Spinal cord (tissue), 10 donors: Measurements from ENCODE around the gene SOX5. TPM values are rescaled to one million over a fixed set of nuclear protein-coding genes. Genes with fewer than 3 reads are reported as not detected.

ENCODE experiments used
- DNase-seq, 6 donors: peaks; one replicate each; pipeline versions ENCODE4 v3.0.0 to v3.0.0-alpha.2; 2013 to 2015; ENCODE audit warnings: low spot score in 6 of 6, low read depth in 4 of 6
- H3K27ac ChIP-seq: one replicate; pipeline ENCODE4 v1.5.1; 2013; ENCODE audit warnings: low read depth, low read length, control low read depth
- H3K27me3 ChIP-seq: one replicate; pipeline ENCODE4 v1.6.1; 2013; ENCODE audit warnings: low read length; ENCODE audit not compliant: control insufficient read depth, insufficient read depth
- H3K36me3 ChIP-seq: one replicate; pipeline ENCODE4 v1.6.1; 2013; ENCODE audit warnings: low read length; ENCODE audit not compliant: control insufficient read depth, insufficient read depth
- H3K4me1 ChIP-seq: one replicate; pipeline ENCODE4 v1.6.1; 2013; ENCODE audit warnings: low read length; ENCODE audit not compliant: control insufficient read depth, insufficient read depth
- H3K4me3 ChIP-seq: one replicate; pipeline ENCODE4 v1.5.1; 2013; ENCODE audit warnings: low read depth, low read length, control low read depth
- H3K9me3 ChIP-seq: one replicate; pipeline ENCODE4 v1.6.1; 2013; ENCODE audit warnings: low read length; ENCODE audit not compliant: control insufficient read depth, insufficient read depth
- WGBS: methylation state at CpG from one replicate; pipeline ENCODE4 v1.1.5; 2013; ENCODE audit warnings: missing lambda C conversion rate; ENCODE audit not compliant: insufficient coverage; 5-methylcytosine and 5-hydroxymethylcytosine counted together
- polyA plus RNA-seq, 2 donors: library from polyadenylated mRNA; unstranded; fragments of 120-200 nt; gene quantifications; one replicate each; pipeline ENCODE4 v1.2.1, GENCODE V29; 2013; ENCODE audit not compliant: insufficient read length in 2 of 2
- total RNA-seq, 2 donors: library from RNA; depleted of rRNA in 1 of 2; stranded (reverse); fragments of 120-200 nt in 1 of 2; fragments of >200 nt in 1 of 2; gene quantifications; one replicate each; pipeline versions ENCODE4 v1.2.3 to v1.2.4, GENCODE V29; 2013 to 2014
- donor health status: healthy.

Gene SOX5
- total and polyA plus RNA-seq, 4 donors, result 20.3 to 48.8 (median 41.8) TPM

DNA sequence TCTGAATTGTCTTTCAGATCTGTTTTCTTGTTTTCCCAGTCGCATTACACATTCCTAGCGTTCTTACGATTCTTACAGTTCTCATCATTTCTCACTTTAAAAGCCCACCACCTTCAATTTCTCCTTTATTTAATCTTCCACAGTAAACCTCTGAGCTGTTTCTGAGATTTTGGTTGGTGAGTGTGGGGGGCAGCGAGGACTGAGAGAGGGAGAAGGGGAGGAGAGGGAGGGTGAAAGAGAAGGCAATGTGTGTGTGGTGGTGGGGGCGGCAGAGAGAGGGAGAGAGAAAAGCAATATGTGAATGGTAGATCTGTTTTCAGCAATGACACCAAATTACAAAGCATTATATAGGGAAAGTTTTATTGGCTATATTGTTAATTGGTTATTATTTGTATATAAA is 282.6 kb downstream of the SOX5 start:
- no peak overlapping the region for H3K4me3 ChIP-seq
- H3K4me1 ChIP-seq, result no peaks in the 10 kb centered on the region
- H3K36me3 ChIP-seq, result no peaks in the 10 kb centered on the region
- 80% methylated on average over 1 of the region's 5 CpGs for WGBS
- H3K9me3 ChIP-seq, result no peaks in the 10 kb centered on the region
- DNase-seq, result no peak
- H3K27ac ChIP-seq, result no peak overlapping the region
- H3K27me3 ChIP-seq, result no peaks in the 10 kb centered on the region

DNA sequence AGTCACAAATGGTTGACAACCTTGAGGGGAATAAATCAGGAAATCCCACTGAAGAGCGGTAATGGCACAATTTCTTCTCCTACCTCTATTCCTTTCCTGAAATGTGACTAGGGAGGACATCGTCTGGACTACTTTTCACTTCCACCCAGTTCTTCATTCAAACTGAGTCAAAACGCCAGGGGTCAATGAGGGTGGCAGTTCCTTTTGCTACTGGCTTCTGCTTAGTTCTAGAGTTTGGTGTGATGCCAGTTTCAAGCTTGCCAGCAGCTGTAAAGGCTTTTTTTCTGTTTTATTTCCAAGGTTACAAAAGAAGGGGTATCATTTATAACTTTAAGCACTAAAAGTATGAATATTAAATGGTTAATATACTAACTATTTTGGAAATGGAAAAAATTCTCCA is 286.5 kb downstream of the SOX5 start:
- 40% methylated on average over 1 of the region's 3 CpGs for WGBS
- Histone ChIP-seq H3K27me3 (no peaks in the 10 kb centered on the region), H3K27ac (no peak overlapping the region), H3K9me3 (no peaks in the 10 kb centered on the region), H3K4me1 (no peaks in the 10 kb centered on the region), H3K36me3 (no peaks in the 10 kb centered on the region), H3K4me3 (no peak overlapping the region)
- DNase-seq, result peak in 4 of 6 donors; percentile 15 to 60 (median 41)

DNA sequence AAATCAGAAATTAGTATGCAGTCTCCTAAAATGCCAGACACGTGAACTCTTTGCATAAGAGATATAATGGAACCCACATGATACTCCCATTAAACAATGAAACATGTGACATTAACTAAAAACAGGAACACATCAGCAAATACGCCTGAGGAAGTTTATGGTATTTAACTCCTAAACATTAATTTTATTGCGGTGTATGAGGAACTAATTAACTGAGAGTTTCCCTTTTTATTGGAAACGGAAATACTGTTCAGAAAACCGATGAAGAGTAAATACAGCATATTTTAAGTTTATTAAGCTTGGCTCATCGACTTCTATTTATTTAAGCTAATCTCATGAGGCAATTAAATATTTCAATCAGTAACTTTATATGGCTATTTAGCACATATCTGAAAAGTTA is 290.3 kb downstream of the SOX5 start:
- no peak overlapping the region for H3K27ac ChIP-seq
- no CpG with 5 or more reads among the region's 6 CpGs for WGBS
- DNase-seq, result peak in 1 of 6 donors; percentile 38
- H3K4me3 ChIP-seq, result no peak overlapping the region
- no peaks in the 10 kb centered on the region for H3K4me1 ChIP-seq
- H3K9me3 ChIP-seq, result no peaks in the 10 kb centered on the region
- no peaks in the 10 kb centered on the region for H3K27me3 ChIP-seq
- H3K36me3 ChIP-seq, result no peaks in the 10 kb centered on the region

DNA sequence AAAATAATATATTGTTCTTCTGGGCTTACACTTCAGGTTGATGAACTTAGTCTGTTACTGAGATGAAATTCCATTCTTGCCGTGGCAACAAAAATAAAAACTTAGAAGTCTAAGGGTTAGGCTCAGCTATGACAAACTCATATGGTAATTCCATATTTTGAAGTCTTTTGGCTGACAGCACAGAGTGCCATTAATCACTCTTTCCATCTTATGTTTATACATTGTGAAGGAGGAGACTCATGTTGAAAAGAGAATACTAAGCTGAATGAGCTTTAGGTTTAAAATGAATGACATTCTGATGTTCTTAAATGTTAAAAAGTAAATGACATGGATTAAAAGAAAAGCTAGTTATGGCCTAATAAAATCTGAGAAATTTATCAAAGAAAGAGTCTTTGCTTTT is 291.9 kb downstream of the SOX5 start:
- no peak overlapping the region for H3K4me3 ChIP-seq
- no peaks in the 10 kb centered on the region for H3K9me3 ChIP-seq
- no CpG with 5 or more reads among the region's 1 CpG for WGBS
- no peak overlapping the region for H3K27ac ChIP-seq
- DNase-seq, result no peak
- no peaks in the 10 kb centered on the region for H3K4me1 ChIP-seq
- H3K27me3 ChIP-seq, result no peaks in the 10 kb centered on the region
- H3K36me3 ChIP-seq, result no peaks in the 10 kb centered on the region

DNA sequence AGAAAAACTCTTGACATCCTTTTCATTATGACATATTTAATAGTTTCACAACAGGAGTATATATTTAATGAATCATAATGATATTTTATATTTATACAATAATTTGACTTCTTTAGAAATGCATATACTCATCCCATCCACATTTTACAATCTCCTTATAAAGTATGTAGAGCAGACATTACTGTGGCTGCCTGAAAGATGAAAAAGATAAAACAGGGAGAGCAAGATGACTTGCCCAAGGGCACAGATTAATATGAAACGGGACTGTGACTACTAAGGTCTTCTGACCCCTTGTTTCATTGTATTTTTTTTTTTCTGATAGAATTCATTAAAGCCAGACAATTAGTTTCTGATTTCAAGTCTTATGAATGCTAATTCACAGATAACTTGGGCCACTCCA is 293.6 kb downstream of the SOX5 start:
- H3K4me3 ChIP-seq, result no peak overlapping the region
- DNase-seq, result no peak
- no peaks in the 10 kb centered on the region for H3K27me3 ChIP-seq
- no CpG with 5 or more reads among the region's 1 CpG for WGBS
- no peaks in the 10 kb centered on the region for H3K4me1 ChIP-seq
- H3K27ac ChIP-seq, result no peak overlapping the region
- no peaks in the 10 kb centered on the region for H3K36me3 ChIP-seq
- peaks cover 3% of the 10 kb centered on the region for H3K9me3 ChIP-seq

DNA sequence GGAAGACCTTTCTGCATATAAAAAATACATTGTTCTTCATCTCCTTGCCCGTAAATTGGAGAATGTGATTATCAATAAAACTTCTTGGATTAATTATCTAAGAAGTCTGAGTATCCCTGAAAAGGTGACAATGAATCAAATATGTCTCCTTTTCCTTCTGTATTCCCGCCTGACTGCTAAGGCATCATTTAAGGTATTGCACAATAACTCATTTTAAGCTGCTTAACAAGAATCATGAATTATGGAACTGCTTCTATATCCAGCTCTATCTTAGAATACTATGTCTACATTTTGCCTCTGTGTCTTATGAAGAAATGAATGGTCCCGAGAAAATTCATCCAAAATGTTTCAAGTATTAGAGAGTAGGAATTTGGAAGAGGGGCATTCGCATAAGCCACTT is 294.4 kb downstream of the SOX5 start:
- no peak overlapping the region for H3K27ac ChIP-seq
- no peak for DNase-seq
- H3K4me3 ChIP-seq, result no peak overlapping the region
- H3K27me3 ChIP-seq, result no peaks in the 10 kb centered on the region
- no peaks in the 10 kb centered on the region for H3K36me3 ChIP-seq
- WGBS, result no CpG with 5 or more reads among the region's 4 CpGs
- peaks cover 3% of the 10 kb centered on the region for H3K9me3 ChIP-seq
- no peaks in the 10 kb centered on the region for H3K4me1 ChIP-seq

DNA sequence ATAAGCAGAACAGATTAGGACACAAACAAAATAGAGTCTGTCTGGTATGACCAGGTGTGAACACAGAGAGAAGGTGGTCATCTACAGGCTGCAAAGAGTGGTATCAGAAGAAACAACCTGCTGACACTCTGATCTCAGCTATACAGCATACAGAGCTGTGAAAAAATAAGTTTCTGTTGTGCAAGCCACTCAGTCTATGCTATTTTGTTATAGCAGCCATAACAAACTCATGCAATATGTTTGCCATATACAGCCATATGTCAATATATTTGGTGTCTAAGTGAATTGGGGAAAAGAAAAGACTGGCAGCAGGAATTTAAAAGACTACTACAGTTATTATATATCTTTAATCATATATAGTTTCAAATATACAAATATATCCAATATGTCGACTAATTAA is 300.9 kb downstream of the SOX5 start:
- WGBS, result no CpG with 5 or more reads among the region's 1 CpG
- Histone ChIP-seq H3K4me1 (no peaks in the 10 kb centered on the region), H3K4me3 (no peak overlapping the region), H3K9me3 (peaks cover 11% of the 10 kb centered on the region), H3K27ac (no peak overlapping the region), H3K27me3 (no peaks in the 10 kb centered on the region), H3K36me3 (no peaks in the 10 kb centered on the region)
- DNase-seq, result no peak

DNA sequence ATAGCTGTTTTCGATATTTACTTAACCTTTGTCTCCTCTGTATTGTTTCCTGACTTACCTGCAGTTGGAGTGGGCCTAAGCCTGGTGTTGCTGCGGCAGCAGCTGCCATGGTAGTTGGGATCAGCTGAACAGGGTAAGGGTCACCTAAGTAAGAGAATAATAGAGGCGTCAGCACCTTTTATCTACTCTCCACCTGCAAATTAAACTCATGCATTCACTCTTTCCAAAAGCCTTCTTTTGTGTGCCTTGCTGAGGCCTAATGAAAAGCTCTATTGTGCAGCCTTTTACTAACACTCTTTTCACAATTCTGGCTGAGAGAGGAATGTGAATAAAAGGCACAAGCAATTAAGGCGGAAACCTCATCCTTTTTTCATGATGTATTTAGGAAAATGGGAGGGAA is 308.7 kb downstream of the SOX5 start:
- Histone ChIP-seq H3K4me1 (peaks cover 3% of the 10 kb centered on the region), H3K27ac (no peak overlapping the region), H3K9me3 (no peaks in the 10 kb centered on the region), H3K36me3 (no peaks in the 10 kb centered on the region), H3K4me3 (no peak overlapping the region), H3K27me3 (no peaks in the 10 kb centered on the region)
- 60% methylated on average over 2 of the region's 4 CpGs for WGBS
- DNase-seq, result peak in 4 of 6 donors; percentile 7 to 65 (median 44)

DNA sequence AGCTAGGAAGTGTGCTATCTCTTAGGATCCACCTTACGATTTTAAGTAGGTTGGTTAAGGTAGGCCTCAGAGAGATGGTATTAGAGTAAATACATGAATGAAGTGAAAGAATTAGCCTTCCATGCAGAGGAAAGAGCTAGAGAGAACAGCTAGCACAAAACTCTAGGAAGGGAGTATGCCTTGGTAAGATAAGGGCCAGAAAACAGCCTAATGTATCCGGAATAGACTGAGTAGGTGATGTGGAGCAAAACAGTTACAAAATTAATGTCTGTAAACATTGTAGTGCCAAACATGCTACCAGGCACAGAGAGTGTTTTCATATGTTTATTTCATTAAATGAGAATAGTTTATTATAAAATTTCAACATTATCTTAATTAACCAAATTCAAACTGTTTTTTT is 315.1 kb downstream of the SOX5 start:
- no peaks in the 10 kb centered on the region for H3K36me3 ChIP-seq
- WGBS, result no CpG with 5 or more reads among the region's 2 CpGs
- no peak overlapping the region for H3K4me3 ChIP-seq
- H3K4me1 ChIP-seq, result no peaks in the 10 kb centered on the region
- H3K9me3 ChIP-seq, result no peaks in the 10 kb centered on the region
- no peak for DNase-seq
- H3K27me3 ChIP-seq, result no peaks in the 10 kb centered on the region
- H3K27ac ChIP-seq, result no peak overlapping the region

DNA sequence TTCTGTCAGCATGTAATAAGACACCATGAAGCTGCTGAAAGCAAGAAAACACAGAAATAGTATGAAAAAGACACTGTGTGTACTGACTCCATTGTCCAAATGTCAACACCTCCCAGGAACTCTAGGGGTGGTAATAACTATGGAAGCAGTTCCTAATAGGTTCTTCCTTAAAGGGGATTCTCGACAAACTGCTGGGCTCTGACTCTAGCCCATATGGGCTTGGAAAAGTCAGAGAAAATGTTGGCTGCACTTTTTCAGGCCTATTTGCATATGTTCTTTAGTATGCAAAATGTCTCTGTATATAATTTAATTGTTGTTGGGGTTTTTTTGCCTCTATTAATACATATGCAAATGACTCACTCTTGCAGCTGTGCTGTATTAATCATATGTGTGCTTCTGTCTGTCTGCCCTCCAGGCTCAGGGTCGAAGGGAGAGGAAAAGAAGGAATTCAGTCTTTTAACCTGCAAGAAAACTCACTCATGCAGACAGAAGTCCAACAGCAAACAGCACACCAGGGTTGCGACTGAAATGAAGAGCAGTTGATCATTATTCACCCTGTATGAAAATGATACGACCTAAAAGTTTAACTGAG is 317.6 kb downstream of the SOX5 start:
- Histone ChIP-seq H3K27ac (no peak overlapping the region), H3K4me1 (no peaks in the 10 kb centered on the region), H3K4me3 (no peak overlapping the region), H3K27me3 (no peaks in the 10 kb centered on the region), H3K9me3 (no peaks in the 10 kb centered on the region), H3K36me3 (no peaks in the 10 kb centered on the region)
- no CpG with 5 or more reads among the region's 4 CpGs for WGBS
- DNase-seq, result peak in 1 of 6 donors; percentile 45
